Lower lobe of right lung (tissue), 2 donors: ENCODE measurements around the gene DRC7. TPM values are rescaled to one million over a fixed set of nuclear protein-coding genes. Genes with fewer than 3 reads are reported as not detected.
A peak's percentile ranks its signal among the peaks of the same experiment; 100 is the strongest.

Experiments
- ATAC-seq, 2 donors: fragments of 200-7000 bp; cut with Tn5 transposase; one replicate each; pipeline ENCODE4 v1.9.1; 2020 to 2022; ENCODE audit warnings: mild to moderate bottlenecking in 2 of 2, moderate library complexity in 2 of 2
- DNase-seq: peaks from one replicate; pipeline ENCODE4 v3.0.0-alpha.2; 2020
- H3K27ac ChIP-seq: fragments of 200-600 bp; one replicate; pipeline ENCODE4 v1.8.0; 2022
- H3K27me3 ChIP-seq: fragments of 200-600 bp; one replicate; pipeline ENCODE4 v1.8.0; 2022; ENCODE audit warnings: low read depth
- H3K36me3 ChIP-seq: fragments of 200-600 bp; one replicate; pipeline ENCODE4 v1.8.0; 2022; ENCODE audit warnings: mild to moderate bottlenecking
- H3K4me1 ChIP-seq: fragments of 200-600 bp; one replicate; pipeline ENCODE4 v1.8.0; 2022
- H3K4me3 ChIP-seq: fragments of 200-600 bp; one replicate; pipeline ENCODE4 v1.8.0; 2022; ENCODE audit warnings: mild to moderate bottlenecking
- H3K9me3 ChIP-seq: fragments of 200-600 bp; one replicate; pipeline ENCODE4 v1.8.0; 2022
- intact Hi-C: fragments of 100-400 bp; cut with DNase I; formaldehyde crosslinking; loops from one replicate; pipeline ENCODE4 v1.11.0; 2022
- total RNA-seq: library from RNA; stranded (reverse); fragmentation: NEBNext Ultra II Directional; extraction: Animal tissue kit (Norgen Biotek cat#: 25700); gene quantifications from one replicate; pipeline ENCODE4 v1.2.1, GENCODE V29; 2021
- TF ChIP-seq, protein P1 (sequence below): fragments of 200-600 bp; IDR thresholded peaks from one replicate; pipeline ENCODE4 v1.8.0; 2022; ENCODE audit warnings: antibody characterized with exemption, mild to moderate bottlenecking
- donor health status: DM: no; HTN: yes; CAD: no; lungs with severe emphysema.

DRC7 gene
- total RNA-seq, 1 donor from 2014 or later = 4.3 TPM

DNA sequence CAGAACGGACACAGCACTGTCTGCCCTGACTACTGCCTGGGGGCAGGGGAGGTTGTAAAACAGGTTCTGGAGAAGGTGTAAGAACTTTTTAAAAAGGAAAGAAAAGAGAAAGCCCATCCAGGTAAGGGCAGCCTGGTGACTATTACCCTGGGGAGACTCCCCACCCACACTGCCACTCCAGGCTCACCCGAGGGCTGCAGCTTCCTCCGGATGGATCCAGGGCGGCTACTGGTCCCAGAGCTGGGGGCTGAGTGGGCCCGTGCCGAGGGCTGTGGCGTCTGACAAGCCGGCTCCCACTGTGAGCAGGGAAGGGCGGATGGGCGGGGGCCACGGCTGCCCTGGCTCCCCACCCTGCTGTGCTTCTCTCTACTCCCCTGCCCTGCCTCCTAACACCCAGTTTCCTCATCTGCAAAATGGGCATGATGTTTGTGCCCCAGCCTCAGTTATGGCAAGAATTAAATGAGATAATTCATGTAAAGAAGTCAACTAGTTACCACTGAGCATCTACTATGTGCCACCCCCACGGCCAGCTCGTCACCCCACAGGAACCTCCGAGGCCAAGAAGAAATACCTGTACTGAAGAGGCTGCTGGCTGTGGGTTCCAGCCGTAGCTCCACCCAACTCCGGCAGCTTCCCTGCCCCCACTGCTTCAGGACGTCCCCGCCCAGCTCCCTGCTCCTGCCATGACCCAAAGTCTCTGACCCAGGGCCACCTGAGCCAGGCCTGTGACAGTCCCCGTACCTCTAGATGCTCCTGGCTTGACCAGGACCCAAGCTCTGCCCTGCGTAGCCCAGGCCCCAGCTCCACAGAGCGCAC, 65.1 kb downstream of the DRC7 start:
- TF ChIP-seq, protein P1, sequence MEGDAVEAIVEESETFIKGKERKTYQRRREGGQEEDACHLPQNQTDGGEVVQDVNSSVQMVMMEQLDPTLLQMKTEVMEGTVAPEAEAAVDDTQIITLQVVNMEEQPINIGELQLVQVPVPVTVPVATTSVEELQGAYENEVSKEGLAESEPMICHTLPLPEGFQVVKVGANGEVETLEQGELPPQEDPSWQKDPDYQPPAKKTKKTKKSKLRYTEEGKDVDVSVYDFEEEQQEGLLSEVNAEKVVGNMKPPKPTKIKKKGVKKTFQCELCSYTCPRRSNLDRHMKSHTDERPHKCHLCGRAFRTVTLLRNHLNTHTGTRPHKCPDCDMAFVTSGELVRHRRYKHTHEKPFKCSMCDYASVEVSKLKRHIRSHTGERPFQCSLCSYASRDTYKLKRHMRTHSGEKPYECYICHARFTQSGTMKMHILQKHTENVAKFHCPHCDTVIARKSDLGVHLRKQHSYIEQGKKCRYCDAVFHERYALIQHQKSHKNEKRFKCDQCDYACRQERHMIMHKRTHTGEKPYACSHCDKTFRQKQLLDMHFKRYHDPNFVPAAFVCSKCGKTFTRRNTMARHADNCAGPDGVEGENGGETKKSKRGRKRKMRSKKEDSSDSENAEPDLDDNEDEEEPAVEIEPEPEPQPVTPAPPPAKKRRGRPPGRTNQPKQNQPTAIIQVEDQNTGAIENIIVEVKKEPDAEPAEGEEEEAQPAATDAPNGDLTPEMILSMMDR = no peak
- no peak for ATAC-seq

DNA sequence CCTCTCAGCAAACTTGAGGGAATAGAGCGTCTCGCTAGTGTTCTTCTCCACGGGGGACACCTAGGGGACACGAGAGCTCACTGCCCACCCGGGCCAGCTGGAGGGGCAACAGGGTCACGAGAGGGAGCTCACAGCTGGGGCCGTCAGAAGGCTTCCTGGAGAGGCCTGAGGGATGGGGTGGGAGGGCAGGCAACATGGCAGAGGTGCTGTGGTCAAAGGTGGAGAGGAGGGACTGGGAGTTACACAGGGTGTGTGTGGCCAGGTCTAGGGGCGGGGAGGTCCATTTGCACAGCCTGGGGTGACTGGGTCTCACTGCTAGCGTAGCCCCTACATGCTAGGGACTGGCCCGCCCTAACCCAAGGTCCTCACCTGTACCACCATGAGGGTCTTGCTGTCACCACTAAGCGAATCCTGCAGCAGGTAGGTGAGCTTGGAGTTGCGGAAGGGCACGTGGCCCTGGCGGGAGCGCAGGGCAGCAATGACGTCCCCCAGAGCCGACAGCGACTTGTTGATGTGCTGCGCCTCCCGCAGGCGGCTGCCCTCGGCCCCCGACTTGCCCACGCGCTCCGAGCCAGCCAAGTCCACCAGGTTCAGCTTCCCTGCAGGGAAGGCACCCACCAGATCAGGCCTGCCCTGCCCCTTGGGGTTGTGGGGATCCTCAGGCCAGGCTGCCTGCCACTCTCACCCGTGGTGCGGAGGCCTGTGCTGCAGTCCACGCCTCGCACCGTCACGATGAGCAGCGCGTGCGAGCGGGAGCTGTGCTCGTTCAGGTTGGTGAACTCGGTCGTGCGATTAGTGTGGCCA, 66.0 kb downstream of the DRC7 start:
- Histone ChIP-seq H3K27me3 (no peaks in the 10 kb centered on the region), H3K4me3 (no peak overlapping the region), H3K4me1 (peaks cover 12% of the 10 kb centered on the region), H3K36me3 (peaks cover 72% of the 10 kb centered on the region), H3K9me3 (no peaks in the 10 kb centered on the region), H3K27ac (no peak overlapping the region)
- DNase-seq = peak; percentile 41
- TF ChIP-seq, protein P1 = no peak
- no peak for ATAC-seq
- intact Hi-C loops = no loop called here

More for the DNA sequence above, 65.1 kb downstream of the DRC7 start:
- Histone ChIP-seq H3K27ac (peak overlapping the region; percentile 11), H3K4me3 (no peak overlapping the region), H3K36me3 (peaks cover 72% of the 10 kb centered on the region), H3K9me3 (no peaks in the 10 kb centered on the region), H3K4me1 (peaks cover 12% of the 10 kb centered on the region), H3K27me3 (no peaks in the 10 kb centered on the region)
- DNase-seq = peak; percentile 44
- intact Hi-C loops = no loop called here

DNA sequence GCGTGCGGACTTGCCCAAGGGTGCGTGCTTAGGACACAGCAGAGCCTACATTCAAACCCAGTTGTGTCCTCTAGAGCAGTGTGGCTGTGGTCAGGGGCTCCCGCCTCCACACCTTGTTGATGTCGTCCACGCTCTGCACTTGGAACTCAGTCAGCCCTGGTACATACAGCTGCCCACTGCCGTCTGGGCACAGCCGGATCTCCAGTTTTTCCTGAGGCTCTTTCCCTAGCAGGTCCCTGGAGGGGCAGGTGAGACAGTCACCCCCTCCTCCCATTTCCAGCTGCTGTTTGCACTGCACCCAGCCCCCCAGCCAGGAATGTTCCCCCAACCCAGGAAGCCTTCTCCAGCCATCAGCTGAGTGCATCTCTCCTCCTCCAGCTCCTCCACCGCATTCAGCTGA, 66.7 kb downstream of the DRC7 start:
- TF ChIP-seq, protein P1 = no peak
- Histone ChIP-seq H3K4me3 (no peak overlapping the region), H3K27ac (no peak overlapping the region), H3K9me3 (no peaks in the 10 kb centered on the region), H3K4me1 (peaks cover 12% of the 10 kb centered on the region), H3K36me3 (peaks cover 72% of the 10 kb centered on the region), H3K27me3 (no peaks in the 10 kb centered on the region)
- peak; percentile 30 for DNase-seq
- intact Hi-C loops = no loop called here
- ATAC-seq = no peak

DNA sequence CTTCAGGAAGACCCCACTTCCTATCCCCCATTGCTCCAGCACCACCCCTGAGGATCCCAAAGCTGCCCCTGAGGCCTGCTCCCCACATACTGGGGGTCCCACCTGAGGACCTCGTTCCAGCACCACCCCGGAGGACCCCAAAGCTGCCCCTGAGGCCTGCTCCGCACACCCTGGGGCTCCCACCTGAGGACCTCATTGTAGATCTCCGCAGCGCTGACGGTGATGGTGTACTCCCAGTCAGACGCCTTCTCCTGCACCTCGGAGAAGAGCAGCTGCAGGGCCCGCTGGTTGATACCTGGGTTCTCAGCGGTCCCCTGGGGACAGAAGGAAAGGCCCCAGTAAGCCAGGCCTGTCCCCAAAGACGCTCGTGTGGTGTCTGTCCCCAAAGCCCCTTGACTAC, 67.4 kb downstream of the DRC7 start:
- Histone ChIP-seq H3K36me3 (peaks cover 78% of the 10 kb centered on the region), H3K9me3 (no peaks in the 10 kb centered on the region), H3K27me3 (no peaks in the 10 kb centered on the region), H3K27ac (no peak overlapping the region), H3K4me3 (no peak overlapping the region), H3K4me1 (peaks cover 9% of the 10 kb centered on the region)
- ATAC-seq (no peak), DNase-seq (peak; percentile 29)
- TF ChIP-seq, protein P1 = no peak
- intact Hi-C loops = no loop called here

DNA sequence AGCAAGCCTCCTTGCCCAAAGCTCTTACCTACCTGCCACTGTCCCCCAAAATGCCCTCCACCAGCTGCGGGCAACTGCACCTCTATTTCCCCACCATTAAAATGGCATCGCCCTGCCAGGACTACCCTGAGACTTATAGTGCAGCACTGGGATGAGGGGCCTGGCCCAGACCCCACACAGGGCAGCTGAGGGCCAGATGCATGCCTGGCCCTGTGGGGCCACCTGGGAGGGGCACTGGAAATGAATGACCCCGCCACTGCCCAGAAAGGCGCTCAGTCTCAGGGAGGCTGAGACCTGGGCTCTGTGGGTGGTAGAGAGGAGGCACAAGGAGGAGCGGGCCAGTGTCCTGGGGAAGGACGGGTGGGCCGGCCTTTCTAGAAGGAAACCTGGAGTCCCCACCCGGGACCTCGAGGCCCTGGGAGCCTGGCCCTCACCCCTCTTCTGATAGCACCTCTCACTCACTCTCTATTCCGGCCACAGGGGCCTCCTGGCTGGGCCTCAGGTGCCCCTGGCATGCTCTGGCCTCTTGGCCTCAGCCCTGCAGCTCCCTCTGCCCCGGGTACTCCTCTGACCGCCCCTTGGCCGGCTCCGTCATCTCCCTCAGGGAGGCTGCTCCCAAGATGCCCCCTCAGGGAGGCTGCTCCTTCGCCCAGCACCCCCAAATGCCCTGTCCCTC, 67.9 kb downstream of the DRC7 start:
- DNase-seq (peak; percentile 44), ATAC-seq (no peak)
- H3K27me3 ChIP-seq = no peaks in the 10 kb centered on the region
- no peak overlapping the region for H3K27ac ChIP-seq
- intact Hi-C loops = no loop called here
- peaks cover 4% of the 10 kb centered on the region for H3K4me1 ChIP-seq
- TF ChIP-seq, protein P1 = no peak
- H3K36me3 ChIP-seq = peaks cover 84% of the 10 kb centered on the region
- no peaks in the 10 kb centered on the region for H3K9me3 ChIP-seq
- H3K4me3 ChIP-seq = no peak overlapping the region
